Kidney (tissue), 14 donors: ENCODE data around the gene ELOVL6. TPM values are rescaled to one million over a fixed set of nuclear protein-coding genes. Genes with fewer than 3 reads are reported as not detected.

ENCODE experiments used
- DNase-seq, 5 donors: peaks; one replicate each; pipeline ENCODE4 v3.0.0-alpha.2; 2013 to 2020
- FAIRE-seq: peaks from 2 replicates; lab custom pipeline; 2012; peaks lifted over from hg19 to GRCh38; lab: Jason Lieb, UNC
- H3K27ac ChIP-seq, 2 donors: one replicate each; pipeline ENCODE4 v1.7.0; 2013; ENCODE audit warnings: low read depth in 2 of 2, low read length in 2 of 2, inconsistent platforms in 1 of 2
- H3K27me3 ChIP-seq: one replicate; pipeline ENCODE4 v1.7.1; 2013; ENCODE audit warnings: low read length, inconsistent platforms; ENCODE audit not compliant: control insufficient read depth, insufficient read depth
- H3K36me3 ChIP-seq, 3 donors: one replicate each; pipeline versions ENCODE4 v1.7.0 to v1.7.1; 2013; ENCODE audit warnings: low read length in 3 of 3, control low read depth in 1 of 3, inconsistent platforms in 1 of 3; ENCODE audit not compliant: insufficient read depth in 3 of 3, control insufficient read depth in 2 of 3
- H3K4me1 ChIP-seq, 3 donors: one replicate each; pipeline versions ENCODE4 v1.7.0 to v1.7.1; 2013; ENCODE audit warnings: low read length in 3 of 3, inconsistent platforms in 1 of 3, low read depth in 1 of 3; ENCODE audit not compliant: control insufficient read depth in 2 of 3, insufficient read depth in 2 of 3
- H3K4me3 ChIP-seq, 3 donors: one replicate each; pipeline versions ENCODE4 v1.7.0 to v1.8.1; 2013; ENCODE audit warnings: low read length in 3 of 3, control low read depth in 1 of 3, inconsistent platforms in 1 of 3
- H3K9ac ChIP-seq, 3 donors: one replicate each; pipeline versions ENCODE4 v1.7.0 to v1.7.1; 2013; ENCODE audit warnings: low read length in 3 of 3, control low read depth in 1 of 3, inconsistent platforms in 1 of 3
- H3K9me3 ChIP-seq, 3 donors: one replicate each; pipeline versions ENCODE4 v1.7.0 to v1.7.1; 2013; ENCODE audit warnings: low read length in 3 of 3, control low read depth in 1 of 3, inconsistent platforms in 1 of 3; ENCODE audit not compliant: control insufficient read depth in 2 of 3, insufficient read depth in 1 of 3
- CTCF ChIP-seq: IDR thresholded peaks from 3 replicates; pipeline ENCODE4 v1.5.1; 2012; ENCODE audit warnings: mild to moderate bottlenecking, moderate library complexity, borderline replicate concordance; ENCODE audit not compliant: insufficient read depth; ENCODE audit errors: extremely low read depth
- intact Hi-C: fragments of 100-400 bp; cut with DNase I; formaldehyde crosslinking; loops from one replicate; pipeline ENCODE4 v1.11.1; 2022
- polyA plus RNA-seq: library from polyadenylated mRNA; stranded (reverse); fragments of 350-450 nt; fragmentation: Illumina TruSeq; extraction: RNeasy Lipid Tissue Mini Kit (QIAGEN cat#74804); gene quantifications from one replicate; pipeline ENCODE4 v1.2.3, GENCODE V29; 2014; ENCODE audit warnings: low read depth, low replicate concordance; ENCODE audit not compliant: insufficient read depth
- total RNA-seq: library from RNA; stranded (reverse); fragmentation: NEBNext Ultra II Directional; extraction: Animal tissue kit (Norgen Biotek cat#: 25700); gene quantifications from one replicate; pipeline ENCODE4 v1.2.1, GENCODE V29; 2021
- donor health status: control.
- donor health status: control.
- donor health status: control.
- donor health status: control.
- donor health status: control.
- donor health status: DM: yes; HTN: yes; CAD: no.
- donor health status: Normal renal cell carcinoma (clear cell type).

ELOVL6 gene
- total and polyA plus RNA-seq, 2 donors from 2014 or later, result 10.7 to 21.5 TPM

- H3K27me3 ChIP-seq, result no peaks in the 10 kb centered on the region
- no peak overlapping the region for H3K27ac ChIP-seq
- H3K36me3 ChIP-seq, result no peaks in the 10 kb centered on the region
- H3K9me3 ChIP-seq, result no peaks in the 10 kb centered on the region
- H3K9ac ChIP-seq, result no peak overlapping the region
- DNase-seq (no peak), FAIRE-seq (no peak)
- peaks cover 0 to 4% (median 0%) of the 10 kb centered on the region in 3 donors for H3K4me1 ChIP-seq
- intact Hi-C loops, result no loop called here
- H3K4me3 ChIP-seq, result no peak overlapping the region
- no peak for TF ChIP-seq CTCF
These were observed 106.8 kb downstream of the ELOVL6 start for GRCh38 chr4:110091434-110092140.

GRCh38 chr4:110088670-110089069 lies 109.7 kb downstream of the ELOVL6 start:
- Histone ChIP-seq H3K27ac (no peak overlapping the region), H3K4me1 (peaks cover 0 to 4% (median 0%) of the 10 kb centered on the region in 3 donors), H3K9me3 (no peaks in the 10 kb centered on the region), H3K4me3 (no peak overlapping the region), H3K36me3 (no peaks in the 10 kb centered on the region), H3K9ac (no peak overlapping the region), H3K27me3 (no peaks in the 10 kb centered on the region)
- DNase-seq, result no peak
- FAIRE-seq, result no peak
- intact Hi-C loops, result no loop called here
- TF ChIP-seq CTCF, result no peak

- TF ChIP-seq CTCF, result no peak
- intact Hi-C loops, result no loop called here
- DNase-seq (peak in 2 of 5 donors; percentile 67 to 81), FAIRE-seq (peak; percentile 78)
- Histone ChIP-seq H3K4me3 (no peak overlapping the region), H3K27me3 (no peaks in the 10 kb centered on the region), H3K9ac (no peak overlapping the region), H3K27ac (no peak overlapping the region), H3K9me3 (no peaks in the 10 kb centered on the region), H3K36me3 (no peaks in the 10 kb centered on the region), H3K4me1 (peaks cover 0 to 4% (median 0%) of the 10 kb centered on the region in 3 donors)
These were observed 111.2 kb downstream of the ELOVL6 start for GRCh38 chr4:110087070-110087708.
